HG03342 (cell line): ENCODE data around the gene MAP1LC3C.

ENCODE experiments used
- ATAC-seq: cut with Tn5 transposase; IDR thresholded peaks from one replicate; pipeline ENCODE4 v1.9.1; 2021; ENCODE audit warnings: mild to moderate bottlenecking, moderate library complexity; ENCODE audit not compliant: unreplicated experiment

Gene MAP1LC3C

DNA sequence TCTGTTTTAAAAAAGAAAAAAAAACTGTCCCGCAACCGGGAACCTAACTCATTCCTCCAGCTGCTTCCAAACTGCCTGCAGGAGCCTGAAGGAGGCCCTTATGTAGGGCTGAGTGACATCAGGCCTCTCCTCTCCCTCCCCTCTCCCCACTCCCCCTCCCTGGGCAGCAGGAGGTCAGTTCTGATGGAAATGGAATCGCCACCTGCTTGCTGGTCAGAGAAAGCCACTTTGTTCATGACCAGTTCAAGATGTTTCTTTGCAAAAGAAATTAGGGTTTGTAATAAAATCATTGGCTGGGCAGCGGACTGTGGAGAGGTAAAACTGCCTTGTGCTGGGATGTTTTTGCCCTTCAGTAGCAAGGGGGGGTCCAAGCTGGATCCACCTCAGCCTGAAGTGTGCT is at the start of gene MAP1LC3C:
TSS of gene MAP1LC3C (minus strand) at position 73 of the 400 bp plus-strand sequence. CDS start 90 bp downstream, outside the sequence.
- ATAC-seq, result no peak

GRCh38 chr1:242043165-242043564 is 44.3 kb upstream of the MAP1LC3C start:
- ATAC-seq, result no peak

DNA sequence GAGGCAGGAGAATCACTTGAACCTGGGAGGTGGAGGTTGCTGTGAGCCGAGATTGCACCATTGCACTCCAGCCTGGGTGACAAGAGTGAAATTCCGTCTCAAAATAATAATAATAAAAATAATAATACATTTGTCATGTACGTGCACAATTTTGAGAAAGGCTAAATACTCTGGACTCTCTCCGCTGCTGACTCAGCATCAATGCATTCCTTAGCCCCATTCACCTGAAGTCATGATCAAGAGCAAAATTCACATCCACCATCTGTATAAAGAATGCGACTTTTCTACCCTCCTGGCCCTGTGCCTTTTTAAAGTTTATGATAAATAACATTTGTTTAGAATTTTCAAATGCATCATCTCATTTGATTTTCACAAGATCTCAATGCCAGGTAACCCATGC is 35.5 kb upstream of the MAP1LC3C start:
- ATAC-seq, result no peak

DNA sequence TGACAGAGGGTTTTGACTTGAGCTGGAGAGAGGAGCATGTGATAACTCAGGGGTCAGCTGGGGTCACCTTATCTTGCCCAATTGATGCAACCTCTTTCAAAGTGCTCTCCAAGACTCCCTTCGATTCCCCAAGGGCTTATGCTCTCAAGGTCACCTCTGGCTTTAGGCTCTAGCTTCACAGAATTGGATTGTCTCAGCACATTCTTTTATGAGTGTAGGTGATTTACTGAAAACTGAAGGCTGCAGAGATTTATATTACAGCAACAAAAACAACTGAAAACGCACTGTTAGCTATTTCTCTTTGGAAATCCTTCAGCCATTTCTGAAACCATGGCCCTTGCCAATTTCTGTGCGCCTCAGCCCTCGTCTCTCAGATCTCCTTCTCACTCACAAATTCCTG is 34.5 kb upstream of the MAP1LC3C start:
- ATAC-seq, result no peak

DNA sequence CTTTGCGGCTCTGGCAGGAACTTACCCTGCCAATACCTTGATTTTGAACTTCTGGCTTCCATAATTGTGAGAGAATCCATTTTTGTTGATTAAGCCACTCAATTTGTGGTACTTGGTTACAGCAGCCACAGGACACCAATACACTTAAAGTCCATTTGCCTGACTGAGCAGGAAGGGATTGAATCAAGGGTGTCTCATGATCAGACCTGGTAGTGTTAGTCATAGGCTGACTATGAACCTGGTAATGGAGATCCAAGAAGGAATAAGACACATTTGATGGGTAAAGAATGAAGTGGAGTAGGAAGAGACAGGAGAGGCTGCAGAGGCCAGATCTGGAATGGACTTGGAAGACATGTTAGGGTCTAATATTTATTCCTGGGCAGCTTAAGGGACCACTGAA is 31.2 kb upstream of the MAP1LC3C start:
- no peak for ATAC-seq

GRCh38 chr1:242025681-242026080 is 26.8 kb upstream of the MAP1LC3C start:
- no peak for ATAC-seq

DNA sequence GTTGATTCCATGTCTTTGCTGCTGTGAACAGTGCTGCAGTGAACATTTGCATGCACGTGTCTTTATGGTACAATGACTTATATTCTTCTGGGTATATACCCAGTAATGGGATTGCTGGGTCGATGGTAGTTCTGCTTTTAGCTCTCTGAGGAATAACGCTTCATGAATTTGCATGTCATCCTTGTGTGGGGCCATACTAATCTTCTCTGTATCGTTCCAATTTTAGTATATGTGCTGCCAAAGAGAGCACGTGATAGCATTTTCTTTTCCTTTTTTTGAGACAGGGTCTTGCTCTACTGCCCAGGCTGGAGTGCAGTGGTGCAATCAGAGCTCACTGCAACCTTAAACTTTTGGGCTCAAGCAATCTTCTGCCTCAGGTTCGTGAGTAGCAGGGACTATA is 24.9 kb upstream of the MAP1LC3C start:
- ATAC-seq, result peak; percentile 43

- no peak for ATAC-seq
Observed at GRCh38 chr1:242019018-242019417, 20.1 kb upstream of the MAP1LC3C start.

- ATAC-seq, result peak; percentile 96
Observed at GRCh38 chr1:242017580-242018233, 18.8 kb upstream of the MAP1LC3C start.

DNA sequence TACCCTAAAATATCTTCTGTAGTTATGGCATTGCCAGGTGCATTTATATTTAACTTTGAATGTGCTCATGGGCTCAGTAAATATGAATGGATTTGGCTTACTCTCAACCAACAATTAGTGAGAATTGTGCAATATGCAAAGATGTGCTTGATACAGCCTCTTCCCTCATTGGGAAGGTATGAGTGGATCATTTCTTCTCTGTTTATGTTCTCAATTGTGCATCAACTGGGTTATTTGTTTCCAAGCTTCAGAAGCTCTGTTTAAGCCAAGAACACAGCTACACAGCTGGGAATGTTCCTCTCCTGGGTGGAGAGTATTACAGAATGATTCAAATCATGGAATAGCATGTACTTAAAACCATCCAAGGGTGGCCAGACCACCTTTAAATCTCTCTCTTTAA is 17.6 kb upstream of the MAP1LC3C start:
- ATAC-seq, result no peak

DNA sequence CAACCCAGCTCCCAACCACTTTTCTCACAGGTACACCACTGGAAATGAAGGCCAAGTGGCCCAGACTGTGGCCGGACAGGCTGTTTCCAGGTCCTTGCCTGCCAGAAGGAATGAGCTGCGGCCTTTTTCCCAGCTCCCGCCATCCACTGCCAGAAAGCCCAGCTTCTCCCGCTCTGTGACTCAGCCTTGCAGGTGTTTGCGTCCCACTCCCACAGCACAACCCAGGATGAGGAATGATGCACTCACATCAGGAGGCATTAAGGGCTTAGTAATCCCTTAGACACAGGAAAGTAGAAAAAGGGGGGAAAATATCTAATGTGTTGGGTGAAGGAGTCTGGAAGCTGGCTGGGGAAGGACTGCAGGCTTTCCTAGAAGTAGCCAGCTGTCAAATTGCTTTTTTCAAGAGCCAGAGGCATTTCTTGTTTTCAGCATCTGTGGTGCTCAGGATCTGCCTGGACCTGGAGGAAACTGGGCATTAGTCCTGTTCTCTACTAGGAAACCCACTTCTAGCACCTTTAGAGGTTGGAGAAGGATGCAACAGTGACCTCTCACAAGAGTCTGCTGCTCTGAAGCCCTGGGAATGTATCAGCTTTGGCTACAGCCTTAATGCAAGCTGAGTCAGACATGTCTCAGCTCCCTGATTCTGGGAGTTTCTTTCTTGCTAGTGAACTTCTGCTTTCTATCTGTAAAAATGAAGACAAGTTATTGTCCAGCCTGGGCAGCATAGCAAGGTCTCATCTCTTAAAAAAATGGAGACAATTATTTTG is 13.2 kb upstream of the MAP1LC3C start:
- ATAC-seq, result no peak

- no peak for ATAC-seq
Observed at GRCh38 chr1:242008826-242009495, 10.1 kb upstream of the MAP1LC3C start.

- ATAC-seq, result no peak
Observed at GRCh38 chr1:242006976-242007375, 8.1 kb upstream of the MAP1LC3C start.

GRCh38 chr1:242005866-242006535 is 7.1 kb upstream of the MAP1LC3C start:
- no peak for ATAC-seq

- no peak for ATAC-seq
Observed at GRCh38 chr1:242004751-242005495, 6.0 kb upstream of the MAP1LC3C start.

DNA sequence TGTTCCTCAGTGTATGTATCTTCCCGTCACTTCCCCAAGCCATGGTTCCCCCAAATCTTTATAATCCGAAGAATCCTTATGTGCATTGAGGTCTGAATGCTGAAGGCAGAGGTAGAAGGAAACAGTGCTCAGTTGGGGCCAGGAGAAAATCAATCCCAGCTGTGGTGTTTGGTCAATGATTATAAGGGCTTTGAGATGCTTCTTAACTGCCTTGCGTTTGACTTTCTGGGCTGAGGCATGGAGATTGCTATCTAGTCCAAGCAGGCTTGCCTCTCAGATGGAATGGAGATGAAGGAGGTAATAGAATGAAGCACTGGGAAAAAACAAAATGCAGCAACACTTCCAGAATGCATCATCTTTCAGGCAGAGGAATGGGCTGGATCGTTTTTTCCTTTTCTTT is 3.6 kb upstream of the MAP1LC3C start:
- no peak for ATAC-seq

DNA sequence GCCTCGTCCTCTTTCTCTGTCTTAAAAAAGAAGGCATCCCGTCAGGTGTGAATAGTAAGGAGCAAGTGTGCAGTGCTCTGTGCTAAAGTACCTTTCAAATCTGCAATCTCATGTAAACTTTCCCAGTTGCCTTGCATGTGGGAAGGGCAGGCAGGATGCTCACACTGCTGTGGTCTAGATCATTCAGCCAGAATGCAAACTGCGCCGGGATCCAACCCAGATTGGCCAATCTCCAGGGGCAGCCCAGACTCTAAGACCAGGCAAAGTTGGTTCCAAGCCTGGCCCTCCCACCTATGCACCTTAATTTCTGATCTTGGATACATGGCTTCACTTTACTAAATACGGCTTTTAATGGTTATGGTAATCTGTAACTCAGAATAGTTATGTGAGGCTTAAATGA is 3.2 kb upstream of the MAP1LC3C start:
- no peak for ATAC-seq

GRCh38 chr1:242000434-242000833 is 1.5 kb upstream of the MAP1LC3C start:
- no peak for ATAC-seq

GRCh38 chr1:241998412-241998921 is 431 bp downstream of the MAP1LC3C start:
- peak; percentile 94 for ATAC-seq

DNA sequence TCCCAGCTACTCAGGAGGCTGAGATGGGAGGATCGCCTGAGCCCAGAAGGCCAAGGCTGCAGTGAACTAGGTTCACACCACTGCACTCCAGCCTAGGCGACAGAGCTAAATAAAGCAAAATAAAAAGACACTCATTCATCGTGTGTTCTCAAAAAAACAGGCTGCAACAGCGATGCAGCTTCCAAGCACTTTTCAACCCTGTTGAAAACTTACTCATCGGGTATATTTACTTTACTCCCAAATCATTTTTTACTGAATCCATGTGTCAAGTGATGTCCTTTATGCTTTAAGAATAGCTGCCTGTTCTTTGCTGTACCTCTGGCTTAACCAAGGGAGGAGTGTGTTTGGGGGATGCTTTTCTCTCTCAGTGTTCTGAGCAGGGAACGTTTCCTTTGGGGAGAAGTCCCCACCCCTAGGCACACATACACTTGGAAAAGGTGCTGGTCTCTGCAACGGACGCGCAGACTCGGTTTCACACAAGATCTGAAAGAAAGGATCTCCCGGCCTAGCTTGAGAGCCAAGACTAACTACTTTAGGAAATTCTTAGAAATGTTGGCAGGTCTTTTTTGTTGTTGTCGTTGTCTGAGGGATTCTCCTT is 1.4 kb downstream of the MAP1LC3C start:
- ATAC-seq, result no peak
